Subcutaneous abdominal adipose tissue (tissue), 5 donors: ENCODE data around the gene TMA7B.

Experiments
- H3K27ac ChIP-seq: one replicate; pipeline ENCODE4 v1.7.0; 2013; ENCODE audit warnings: low read depth, mild to moderate bottlenecking, inconsistent platforms, low read length, moderate library complexity
- H3K27me3 ChIP-seq, 5 donors: one replicate each; pipeline ENCODE4 v1.7.0; 2013; ENCODE audit warnings: low read length in 5 of 5, inconsistent platforms in 1 of 5; ENCODE audit not compliant: control insufficient read depth in 5 of 5, insufficient read depth in 4 of 5
- H3K36me3 ChIP-seq, 5 donors: one replicate each; pipeline ENCODE4 v1.7.0; 2013; ENCODE audit warnings: low read length in 5 of 5; ENCODE audit not compliant: control insufficient read depth in 5 of 5, insufficient read depth in 5 of 5
- H3K4me1 ChIP-seq, 5 donors: one replicate each; pipeline ENCODE4 v1.7.0; 2013; ENCODE audit warnings: low read length in 5 of 5, mild to moderate bottlenecking in 3 of 5, moderate library complexity in 1 of 5; ENCODE audit not compliant: control insufficient read depth in 5 of 5, insufficient read depth in 5 of 5
- H3K4me3 ChIP-seq, 5 donors: one replicate each; pipeline ENCODE4 v1.7.0; 2013; ENCODE audit warnings: low read length in 5 of 5, low read depth in 1 of 5
- H3K9ac ChIP-seq, 5 donors: one replicate each; pipeline ENCODE4 v1.7.0; 2013; ENCODE audit warnings: low read length in 5 of 5, mild to moderate bottlenecking in 4 of 5, moderate library complexity in 3 of 5
- H3K9me3 ChIP-seq, 5 donors: one replicate each; pipeline ENCODE4 v1.7.0; 2013; ENCODE audit warnings: low read length in 5 of 5; ENCODE audit not compliant: control insufficient read depth in 5 of 5
- donor health status: healthy.
- donor health status: healthy.
- donor health status: healthy.
- donor health status: healthy.
- donor health status: healthy.

TMA7B gene

DNA sequence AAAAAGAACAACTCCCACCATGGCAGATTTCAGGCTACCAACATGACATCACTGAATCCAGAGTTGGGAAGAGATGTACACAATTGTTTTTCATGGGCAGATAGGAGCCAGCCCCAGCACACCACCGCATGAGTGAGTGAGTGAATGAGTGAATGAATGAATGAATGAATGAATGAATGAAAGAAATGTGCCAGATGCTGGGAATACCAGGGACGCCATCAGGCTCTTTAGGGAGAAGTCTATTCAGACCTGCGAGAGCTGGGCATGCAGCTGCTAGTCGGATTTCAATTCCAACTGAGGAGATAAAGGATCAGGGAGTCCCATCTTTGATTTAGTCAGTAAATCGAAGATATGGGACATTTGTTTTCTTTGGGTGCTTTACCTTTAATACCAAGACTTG, 19.3 kb downstream of the TMA7B start:
- Histone ChIP-seq H3K4me3 (no peak overlapping the region), H3K9me3 (no peaks in the 10 kb centered on the region), H3K9ac (no peak overlapping the region), H3K4me1 (no peaks in the 10 kb centered on the region), H3K27me3 (peaks cover 0 to 3% (median 0%) of the 10 kb centered on the region in 5 donors), H3K36me3 (no peaks in the 10 kb centered on the region), H3K27ac (no peak overlapping the region)

DNA sequence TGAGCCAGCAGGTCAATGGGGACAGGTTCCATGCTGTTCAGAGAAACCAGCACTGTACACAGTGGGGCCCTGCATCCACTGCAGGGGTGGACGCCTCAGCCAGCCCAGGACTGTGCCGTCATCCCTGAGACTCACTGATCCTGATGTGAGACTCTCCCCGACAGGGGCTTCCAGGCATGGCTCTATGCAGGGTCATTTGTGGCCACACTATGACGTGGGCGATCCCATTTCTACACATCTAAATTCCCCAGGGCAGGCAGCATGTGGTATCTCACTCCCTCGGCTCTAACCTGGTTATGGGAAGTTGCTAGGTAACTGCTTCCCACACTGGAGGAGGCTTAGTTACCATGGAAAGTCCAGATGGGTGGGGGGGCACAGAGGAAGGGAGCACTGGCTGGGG, 20.4 kb downstream of the TMA7B start:
- H3K4me1 ChIP-seq, result no peaks in the 10 kb centered on the region
- H3K27me3 ChIP-seq, result peaks cover 0 to 6% (median 0%) of the 10 kb centered on the region in 5 donors
- H3K36me3 ChIP-seq, result no peaks in the 10 kb centered on the region
- no peak overlapping the region for H3K4me3 ChIP-seq
- no peak overlapping the region for H3K9ac ChIP-seq
- H3K27ac ChIP-seq, result no peak overlapping the region
- no peaks in the 10 kb centered on the region for H3K9me3 ChIP-seq

DNA sequence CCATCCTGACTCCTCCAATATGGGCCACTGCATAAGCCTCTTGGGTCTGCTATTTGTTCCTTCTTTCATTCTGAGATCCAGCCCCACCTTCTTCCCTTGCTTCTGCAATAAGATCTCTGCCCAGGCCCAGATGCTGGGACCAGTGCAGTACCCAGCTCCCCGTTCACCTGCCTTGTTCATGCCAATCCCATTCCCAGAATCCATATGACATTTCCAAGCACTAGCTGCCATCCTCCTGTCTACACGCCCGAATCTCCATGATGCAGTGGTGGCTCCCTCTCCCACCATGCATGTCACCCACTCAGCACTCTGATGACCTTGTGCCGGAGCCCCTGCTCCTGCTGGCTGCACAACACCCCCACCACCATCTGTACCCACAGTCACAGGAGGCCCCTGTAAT, 23.1 kb downstream of the TMA7B start:
- Histone ChIP-seq H3K4me3 (no peak overlapping the region), H3K9ac (no peak overlapping the region), H3K36me3 (no peaks in the 10 kb centered on the region), H3K4me1 (no peaks in the 10 kb centered on the region), H3K27ac (no peak overlapping the region), H3K9me3 (no peaks in the 10 kb centered on the region), H3K27me3 (peaks cover 0 to 6% (median 0%) of the 10 kb centered on the region in 5 donors)

DNA sequence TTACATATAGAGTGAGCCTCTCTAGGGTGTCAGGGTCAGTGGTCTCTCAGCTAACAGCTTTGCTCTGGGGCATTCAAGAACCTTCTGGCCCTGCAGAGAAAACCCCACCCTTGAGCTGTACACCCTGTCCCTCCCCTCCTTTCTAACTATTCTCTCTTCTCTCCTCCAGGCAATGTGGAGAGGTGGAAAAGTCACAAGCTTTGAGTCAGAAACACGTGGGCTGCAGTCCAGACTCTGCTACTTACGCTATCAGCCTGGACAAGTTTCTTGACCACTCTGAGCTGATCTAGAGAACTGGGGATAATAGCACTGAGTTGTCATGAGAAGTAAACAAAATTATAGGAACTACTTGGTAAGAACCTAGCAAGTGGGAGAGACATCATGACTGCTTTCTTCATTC, 23.8 kb downstream of the TMA7B start:
- peaks cover 0 to 6% (median 0%) of the 10 kb centered on the region in 5 donors for H3K27me3 ChIP-seq
- no peaks in the 10 kb centered on the region for H3K4me1 ChIP-seq
- H3K9me3 ChIP-seq, result no peaks in the 10 kb centered on the region
- no peak overlapping the region for H3K9ac ChIP-seq
- no peak overlapping the region for H3K27ac ChIP-seq
- no peaks in the 10 kb centered on the region for H3K36me3 ChIP-seq
- no peak overlapping the region for H3K4me3 ChIP-seq

DNA sequence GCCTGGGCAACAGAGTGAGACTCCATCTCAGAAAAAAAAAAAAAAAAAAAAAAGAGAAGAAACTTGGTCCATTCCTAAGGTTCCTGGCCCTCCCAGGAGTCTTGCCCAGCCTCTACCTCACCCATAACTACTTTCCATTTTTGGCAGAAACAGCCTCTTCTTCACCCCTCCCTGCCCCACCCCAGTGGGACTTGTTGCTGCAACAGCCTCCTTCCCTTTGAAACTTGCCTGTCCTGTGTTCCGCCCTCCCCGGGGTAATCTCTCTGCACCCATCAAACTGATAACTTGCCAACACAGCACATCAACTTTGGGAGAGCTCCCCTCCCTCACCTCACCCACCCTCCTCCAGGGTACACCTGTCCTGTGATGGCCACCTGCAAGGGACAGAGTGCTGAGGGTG, 24.5 kb downstream of the TMA7B start:
- no peaks in the 10 kb centered on the region for H3K4me1 ChIP-seq
- no peak overlapping the region for H3K4me3 ChIP-seq
- peaks cover 0 to 6% (median 0%) of the 10 kb centered on the region in 5 donors for H3K27me3 ChIP-seq
- H3K9ac ChIP-seq, result no peak overlapping the region
- no peaks in the 10 kb centered on the region for H3K36me3 ChIP-seq
- H3K9me3 ChIP-seq, result no peaks in the 10 kb centered on the region
- no peak overlapping the region for H3K27ac ChIP-seq

DNA sequence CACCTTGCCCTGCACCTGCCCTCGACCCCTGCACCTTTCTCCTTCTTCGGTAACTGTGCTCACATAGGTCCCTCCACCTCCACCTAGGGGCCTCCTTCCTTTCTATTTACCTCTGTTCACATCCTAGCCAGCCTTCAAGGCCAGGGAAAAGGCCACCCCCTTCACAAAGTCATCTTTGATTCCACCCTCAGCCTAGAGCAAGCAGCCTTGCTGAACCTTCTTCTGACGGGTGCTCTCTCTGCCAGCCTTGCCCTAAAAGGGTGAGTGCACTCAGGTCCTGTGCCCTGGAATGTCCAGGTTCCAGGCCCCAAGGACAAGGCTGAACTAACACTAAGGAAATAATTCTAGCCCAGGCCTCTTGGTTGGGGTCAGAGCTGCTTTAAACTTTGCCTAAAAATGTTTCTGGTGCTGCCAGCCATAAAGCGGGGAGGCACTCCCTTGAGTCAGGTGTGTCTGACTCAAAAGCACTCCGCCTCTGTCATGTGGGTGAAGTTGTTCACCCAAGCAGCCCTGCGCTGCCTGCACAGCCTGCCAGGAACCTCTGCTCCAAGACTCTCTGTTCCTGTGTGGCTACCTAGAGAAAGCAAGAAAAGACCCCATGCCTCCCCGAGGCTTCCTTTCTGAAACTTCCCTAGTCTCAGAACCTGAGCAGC, 25.3 kb downstream of the TMA7B start:
- H3K9ac ChIP-seq, result no peak overlapping the region

DNA sequence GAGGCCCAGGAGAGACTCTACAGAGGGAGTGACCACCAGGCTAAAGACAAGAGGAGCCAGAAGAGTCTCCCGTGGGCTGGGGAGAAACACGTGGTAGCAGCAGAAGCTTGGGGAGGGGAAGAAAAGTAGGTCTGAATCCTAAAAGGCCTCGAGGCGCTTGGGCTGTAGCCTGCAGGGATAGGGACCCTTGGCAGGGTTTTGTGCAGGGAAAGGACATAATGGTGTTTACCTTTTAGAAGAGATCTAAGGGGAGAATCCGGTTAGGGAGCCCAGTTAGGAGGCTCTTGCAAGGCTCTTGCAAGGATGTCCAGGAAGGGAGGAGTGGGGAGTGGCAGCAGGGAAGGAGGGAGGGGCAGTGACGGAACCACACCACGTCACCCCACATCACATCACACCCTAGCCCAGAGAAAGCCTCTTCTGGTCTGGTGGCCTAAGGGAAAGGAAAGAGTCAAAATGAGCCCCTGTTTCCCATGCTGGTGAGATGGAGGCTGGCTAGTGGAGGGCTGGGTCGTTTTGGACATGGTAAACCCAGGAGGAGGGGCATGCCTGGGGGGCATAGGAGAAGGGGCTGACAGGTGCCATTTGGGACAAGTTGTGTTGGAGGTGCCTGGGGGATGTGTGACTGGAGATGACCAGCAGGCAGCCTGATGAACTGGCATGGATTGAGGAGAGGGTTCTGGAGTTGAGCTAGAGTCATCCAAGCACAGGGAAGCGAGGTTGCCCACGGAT, 28.4 kb downstream of the TMA7B start:
- peaks cover 0 to 6% (median 0%) of the 10 kb centered on the region in 5 donors for H3K27me3 ChIP-seq
- H3K36me3 ChIP-seq, result no peaks in the 10 kb centered on the region
- H3K27ac ChIP-seq, result no peak overlapping the region
- no peak overlapping the region for H3K9ac ChIP-seq
- H3K4me1 ChIP-seq, result peaks cover 0 to 8% (median 6%) of the 10 kb centered on the region in 5 donors
- H3K9me3 ChIP-seq, result no peaks in the 10 kb centered on the region
- no peak overlapping the region for H3K4me3 ChIP-seq

More for the DNA sequence above, 25.3 kb downstream of the TMA7B start:
- no peaks in the 10 kb centered on the region for H3K4me1 ChIP-seq
- H3K36me3 ChIP-seq, result no peaks in the 10 kb centered on the region
- H3K27me3 ChIP-seq, result peaks cover 0 to 6% (median 0%) of the 10 kb centered on the region in 5 donors
- H3K9me3 ChIP-seq, result no peaks in the 10 kb centered on the region
- no peak overlapping the region for H3K27ac ChIP-seq
- no peak overlapping the region for H3K4me3 ChIP-seq

DNA sequence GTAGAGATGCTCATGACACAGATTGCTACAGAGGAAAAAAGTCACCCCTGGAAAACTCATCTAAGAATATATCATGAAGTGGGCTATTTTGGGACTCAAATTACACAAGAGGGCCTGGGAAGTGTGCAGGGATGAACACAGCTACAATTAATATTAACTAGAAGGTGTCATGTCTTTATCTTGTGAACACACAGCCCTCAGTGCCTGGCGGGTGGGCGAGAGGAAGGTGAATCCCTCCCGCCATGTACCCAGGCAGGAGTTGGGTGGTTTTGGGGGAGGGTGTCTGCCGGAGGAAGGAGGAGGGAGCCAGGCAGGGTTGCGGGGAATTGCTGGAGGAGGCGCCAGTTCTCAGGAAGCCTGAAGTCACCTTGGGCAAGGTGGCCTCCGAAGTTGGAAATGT, 29.4 kb downstream of the TMA7B start:
- Histone ChIP-seq H3K36me3 (no peaks in the 10 kb centered on the region), H3K27ac (no peak overlapping the region), H3K9ac (no peak overlapping the region), H3K9me3 (no peaks in the 10 kb centered on the region), H3K4me3 (no peak overlapping the region), H3K4me1 (peaks cover 0 to 12% (median 9%) of the 10 kb centered on the region in 5 donors), H3K27me3 (peaks cover 0 to 6% (median 0%) of the 10 kb centered on the region in 5 donors)

DNA sequence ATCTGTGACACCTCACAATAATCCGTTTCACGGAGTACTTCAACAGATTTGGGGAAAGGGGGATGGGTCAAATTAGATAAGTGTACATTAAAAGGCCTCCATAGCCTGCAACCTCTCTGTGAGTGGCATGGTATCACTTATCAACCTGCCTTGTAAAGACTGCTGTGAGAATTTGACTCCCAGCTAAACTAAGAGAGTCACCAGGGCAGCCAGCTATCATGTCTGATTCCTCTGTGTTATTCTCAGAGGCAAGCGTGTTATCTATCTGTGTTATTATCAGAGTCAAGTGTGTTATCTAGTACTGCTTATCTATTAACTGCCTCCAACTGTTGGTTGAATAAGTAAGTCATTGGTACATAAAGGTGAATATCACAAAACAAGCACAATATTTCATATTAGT, 30.5 kb downstream of the TMA7B start:
- no peak overlapping the region for H3K9ac ChIP-seq
- no peaks in the 10 kb centered on the region for H3K36me3 ChIP-seq
- H3K27me3 ChIP-seq, result peaks cover 0 to 2% (median 0%) of the 10 kb centered on the region in 5 donors
- no peak overlapping the region for H3K4me3 ChIP-seq
- H3K27ac ChIP-seq, result no peak overlapping the region
- peaks cover 0 to 17% (median 12%) of the 10 kb centered on the region in 5 donors for H3K4me1 ChIP-seq
- H3K9me3 ChIP-seq, result no peaks in the 10 kb centered on the region

DNA sequence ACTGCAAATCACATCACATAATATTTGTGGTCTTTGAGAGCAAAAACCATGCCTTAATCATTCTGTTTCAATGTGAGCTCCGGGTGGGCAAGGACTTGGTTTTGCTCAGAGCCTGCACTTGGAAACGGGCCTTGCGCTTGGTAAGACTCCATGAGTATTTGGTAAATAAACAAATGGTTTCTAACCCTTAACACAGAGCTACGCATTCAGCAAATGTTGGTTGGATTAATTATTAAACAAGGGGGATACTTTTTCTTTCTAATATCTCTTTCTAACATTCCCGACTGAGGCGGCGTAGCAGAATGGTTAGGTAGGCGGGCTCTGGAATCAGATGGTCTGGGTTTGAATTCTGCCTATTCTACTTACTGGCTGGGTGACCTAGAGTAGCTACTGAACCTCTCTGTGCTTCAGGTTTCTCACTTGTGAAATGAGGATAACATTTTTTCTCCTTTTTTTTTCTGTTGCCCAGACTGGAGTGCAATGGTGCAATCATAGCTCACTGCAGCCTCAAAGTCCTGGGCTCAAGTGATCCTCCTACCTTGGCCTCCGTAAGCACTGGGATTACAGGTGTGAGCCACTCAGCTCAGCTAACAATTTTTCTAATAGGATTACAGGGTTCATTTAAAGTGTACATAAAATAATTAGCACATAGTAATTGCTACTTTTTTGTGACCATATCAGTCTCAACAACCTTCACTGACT, 31.1 kb downstream of the TMA7B start:
- Histone ChIP-seq H3K4me1 (peaks cover 0 to 20% (median 16%) of the 10 kb centered on the region in 5 donors), H3K9me3 (no peaks in the 10 kb centered on the region), H3K27ac (no peak overlapping the region), H3K4me3 (no peak overlapping the region), H3K9ac (no peak overlapping the region), H3K36me3 (no peaks in the 10 kb centered on the region), H3K27me3 (peaks cover 0 to 2% (median 0%) of the 10 kb centered on the region in 5 donors)
